ENCODE measurements around the gene RAI14.

- no peak for TF ChIP-seq POLR2A (IDR thresholded peaks at IDR 0.05; ENCODE audit: low read depth, low read length)
- no peak for TF ChIP-seq POLR2AphosphoS5 (IDR thresholded peaks at IDR 0.05; ENCODE audit: low read depth, low read length)
- no peak for TF ChIP-seq SPI1 (IDR thresholded peaks at IDR 0.05; ENCODE audit: low read depth, low read length)
- TF ChIP-seq PAX5 (IDR thresholded peaks at IDR 0.05; ENCODE audit: insufficient read depth, low read length, severe bottlenecking) = no peak
- no peak for TF ChIP-seq TAF1 (IDR thresholded peaks at IDR 0.05; ENCODE audit: low read depth, low read length)
- no peak for TF ChIP-seq POU2F2 (IDR thresholded peaks at IDR 0.05; ENCODE audit: low read depth, low read length)
Observed at GRCh38 chr5:34791761-34792244, 135.7 kb downstream of the RAI14 start.

Measured in GM12891 (cell line).